ENCODE results near the gene ACYP2.
"Not testable (repeated sequence)": the region's sequence is repeated elsewhere in the genome, so short reads cannot be mapped to it uniquely, and the experiment has no call there.

ACYP2 gene

GRCh38 chr2:54274781-54275242 is 159.4 kb downstream of the ACYP2 start:
- FAIRE-seq, result no peak

DNA sequence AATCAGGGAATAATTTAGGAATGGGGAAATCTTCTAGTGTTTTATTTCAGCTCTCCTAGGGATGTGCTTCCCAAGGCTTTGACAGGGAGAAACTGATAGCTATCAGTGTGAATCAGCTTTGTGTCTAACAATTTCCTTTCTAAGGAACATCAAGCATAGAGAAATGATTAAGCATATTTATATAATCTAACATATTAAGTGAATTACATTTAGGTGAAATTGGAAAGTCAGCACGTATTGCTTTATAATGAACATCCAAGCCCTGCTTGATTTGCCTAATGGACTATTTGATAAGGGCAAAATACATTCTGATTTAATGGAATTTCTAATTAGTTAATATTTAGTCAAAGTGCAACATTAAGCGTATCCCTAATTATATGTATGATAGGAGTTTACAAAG is 160.1 kb downstream of the ACYP2 start:
- FAIRE-seq, result no peak

DNA sequence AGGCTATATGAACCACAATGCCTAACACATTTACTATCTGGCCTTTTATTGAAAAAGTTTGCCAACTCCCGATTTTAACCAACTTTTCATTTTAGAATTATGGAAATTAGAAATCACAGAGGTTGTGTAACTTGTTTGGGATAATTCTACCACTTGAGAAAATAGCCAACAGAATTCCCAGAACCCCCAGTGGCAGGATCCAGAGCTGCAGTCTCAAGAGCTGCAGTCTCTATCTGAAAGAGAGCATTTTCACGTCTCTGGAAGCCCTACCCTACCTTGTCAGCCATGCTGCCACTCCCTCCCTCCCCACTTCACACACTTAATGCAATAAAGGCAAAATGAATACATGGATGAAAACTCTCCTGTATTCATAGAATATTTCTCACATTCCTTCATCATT is 164.0 kb downstream of the ACYP2 start:
- FAIRE-seq, result no peak

- no peak for FAIRE-seq
Measured at GRCh38 chr2:54284826-54285225, 169.4 kb downstream of the ACYP2 start.

- FAIRE-seq, result no peak
Measured at GRCh38 chr2:54285451-54285850, 170.0 kb downstream of the ACYP2 start.

DNA sequence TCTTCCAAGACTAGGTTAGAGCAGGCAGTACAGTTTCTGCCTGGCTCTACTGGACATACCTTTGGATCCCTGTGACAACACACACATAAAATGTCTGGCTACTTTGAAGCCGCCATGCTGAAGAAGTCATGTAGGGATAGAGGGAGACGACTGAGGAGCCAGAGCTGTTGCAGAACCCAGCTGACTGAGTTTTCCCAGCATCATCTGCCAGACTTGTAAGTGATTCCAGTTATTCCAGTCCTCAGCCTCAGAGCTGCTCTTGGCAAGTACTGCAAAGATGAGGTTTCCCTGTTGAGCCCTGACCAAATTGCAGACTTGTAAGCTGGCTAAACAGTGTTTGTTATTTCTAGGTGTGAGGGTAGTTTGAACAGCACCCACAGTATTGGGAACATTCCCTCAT is 172.1 kb downstream of the ACYP2 start:
- no peak for FAIRE-seq

- FAIRE-seq, result no peak
Measured at GRCh38 chr2:54289917-54290316, 174.5 kb downstream of the ACYP2 start.

- no peak for FAIRE-seq
Measured at GRCh38 chr2:54290356-54291025, 175.1 kb downstream of the ACYP2 start.

DNA sequence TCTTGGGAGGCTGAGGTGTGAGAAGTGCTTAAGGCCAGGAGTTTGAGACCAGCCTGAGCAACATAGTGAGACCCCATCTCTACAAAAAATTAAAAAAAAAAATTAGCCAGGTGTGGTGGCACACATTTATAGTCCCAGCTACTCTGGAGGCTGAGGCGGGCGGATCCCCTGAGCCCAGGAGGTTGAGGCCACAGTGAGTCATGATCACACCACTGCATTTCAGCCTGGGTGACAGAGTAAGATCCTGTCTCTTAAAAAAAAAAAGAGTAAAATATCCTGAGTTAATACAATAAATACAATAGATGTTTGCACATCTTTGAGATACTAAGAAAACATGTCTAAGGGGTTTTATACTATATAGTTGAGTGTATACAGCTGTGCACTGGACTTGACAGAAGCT is 179.2 kb downstream of the ACYP2 start:
- not testable (repeated sequence) for FAIRE-seq

DNA sequence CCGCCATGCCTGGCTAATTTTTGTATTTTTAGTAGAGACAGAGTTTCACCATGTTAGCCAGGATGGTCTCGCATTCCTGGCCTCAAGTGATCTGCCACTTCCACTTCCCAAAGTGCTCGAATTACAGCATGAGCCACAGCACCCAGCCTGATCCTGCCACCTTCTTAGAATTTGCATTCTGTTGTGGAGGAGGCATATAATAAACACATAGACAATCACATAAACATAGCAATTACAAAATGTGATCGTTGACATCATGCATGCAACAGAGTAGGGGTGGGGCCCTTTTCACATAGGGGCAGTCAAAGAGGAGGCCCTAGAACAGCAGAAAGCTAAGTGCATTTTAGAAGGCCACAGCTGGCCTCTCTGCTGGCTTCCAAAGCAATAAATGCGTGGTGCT is 180.5 kb downstream of the ACYP2 start:
- no peak for FAIRE-seq

- FAIRE-seq, result no peak
Measured at GRCh38 chr2:54298514-54298913, 183.1 kb downstream of the ACYP2 start.

DNA sequence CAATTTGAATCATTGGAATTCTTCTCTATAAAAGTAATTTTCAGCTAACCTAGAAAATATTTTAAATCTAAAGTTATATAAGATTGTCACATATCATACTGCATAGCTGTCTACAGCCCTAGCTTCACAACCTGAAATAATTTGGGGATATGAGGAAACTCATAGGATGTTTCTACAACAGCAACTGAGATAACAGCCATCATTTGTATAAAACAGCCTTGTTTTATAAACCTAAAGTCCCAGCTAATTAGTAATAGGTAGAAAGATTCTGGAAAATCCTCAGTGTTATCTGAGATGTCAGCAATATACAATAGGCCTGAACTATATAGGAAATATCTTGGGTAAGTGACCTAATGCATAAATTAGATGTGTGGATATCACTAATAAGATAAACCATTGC is 188.2 kb downstream of the ACYP2 start:
- FAIRE-seq, result no peak

DNA sequence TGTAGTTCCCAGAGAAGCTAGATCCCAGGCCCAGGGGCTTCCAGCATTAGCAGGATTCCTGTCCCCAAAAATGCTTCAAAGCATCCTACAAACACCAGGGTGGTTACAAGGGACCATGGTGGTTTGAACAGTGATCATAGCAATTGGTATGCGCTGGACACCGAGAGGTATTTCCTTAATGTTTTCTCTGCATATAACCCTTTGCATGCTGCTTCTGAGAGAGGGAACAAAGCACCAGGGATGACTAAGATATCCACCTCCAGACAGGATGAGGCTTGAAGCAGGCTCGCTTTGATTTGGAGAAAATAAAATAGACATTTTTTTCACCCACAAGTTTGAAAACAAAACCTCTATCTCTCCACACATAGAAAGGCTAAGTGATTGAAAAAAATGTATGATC is 191.1 kb downstream of the ACYP2 start:
- no peak for FAIRE-seq

DNA sequence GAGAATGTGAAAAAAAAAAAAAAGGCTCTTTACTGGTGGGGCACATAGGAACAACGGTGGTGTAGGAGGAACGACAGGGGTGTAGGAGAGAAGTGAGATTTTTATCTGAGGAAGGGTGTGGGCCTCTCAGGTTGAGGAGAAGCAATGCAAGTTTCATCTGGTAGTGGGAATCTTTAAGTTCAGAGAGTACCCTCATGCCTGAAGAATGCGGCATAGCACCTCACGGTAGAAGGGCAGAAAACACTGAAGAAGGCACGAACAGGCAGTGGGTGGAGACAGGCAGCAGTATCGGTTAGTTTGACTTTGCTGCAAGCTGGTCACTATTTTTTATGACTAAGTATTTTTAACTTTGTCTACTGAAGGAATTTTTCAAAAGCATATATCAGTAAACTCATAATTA is 192.8 kb downstream of the ACYP2 start:
- no peak for FAIRE-seq

DNA sequence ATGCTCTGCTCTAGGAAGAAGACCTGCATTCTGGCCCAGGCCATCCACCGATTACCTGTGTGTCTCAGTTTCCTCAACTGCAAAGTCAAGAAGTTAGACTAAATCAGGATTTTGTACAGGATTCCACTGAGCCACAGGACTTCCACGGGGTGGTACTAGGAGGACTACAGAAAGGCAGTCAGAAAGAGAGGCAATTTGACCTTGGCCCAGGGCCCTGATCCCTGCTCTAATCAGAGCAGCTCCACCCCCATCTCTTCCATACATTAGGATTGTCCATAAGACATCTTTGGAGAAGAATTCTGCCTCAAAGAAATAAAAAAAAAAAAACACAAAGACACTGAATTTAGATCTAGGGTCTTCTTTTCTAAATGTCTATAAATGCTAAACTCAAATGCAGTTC is 193.4 kb downstream of the ACYP2 start:
- FAIRE-seq, result no peak

DNA sequence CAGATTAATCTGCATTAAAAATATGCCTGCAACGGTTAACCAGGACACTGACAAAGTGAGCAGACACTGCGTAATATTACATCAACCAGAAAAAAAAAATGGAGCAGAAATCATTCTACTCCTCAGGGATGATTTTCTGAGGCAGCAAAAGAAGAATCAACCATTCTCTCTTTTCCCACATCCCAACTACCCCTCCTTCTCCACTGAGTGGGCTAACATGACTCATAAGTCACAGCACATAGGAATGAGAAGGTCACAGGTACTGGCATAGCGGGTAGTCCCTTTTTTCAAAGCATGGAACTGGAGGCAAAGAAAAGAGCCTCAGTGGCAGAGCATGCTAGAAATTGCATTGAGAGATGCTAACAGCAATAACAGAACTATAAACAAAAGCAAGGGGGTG is 194.9 kb downstream of the ACYP2 start:
- FAIRE-seq, result no peak

- FAIRE-seq, result no peak
Measured at GRCh38 chr2:54310961-54311360, 195.5 kb downstream of the ACYP2 start.

DNA sequence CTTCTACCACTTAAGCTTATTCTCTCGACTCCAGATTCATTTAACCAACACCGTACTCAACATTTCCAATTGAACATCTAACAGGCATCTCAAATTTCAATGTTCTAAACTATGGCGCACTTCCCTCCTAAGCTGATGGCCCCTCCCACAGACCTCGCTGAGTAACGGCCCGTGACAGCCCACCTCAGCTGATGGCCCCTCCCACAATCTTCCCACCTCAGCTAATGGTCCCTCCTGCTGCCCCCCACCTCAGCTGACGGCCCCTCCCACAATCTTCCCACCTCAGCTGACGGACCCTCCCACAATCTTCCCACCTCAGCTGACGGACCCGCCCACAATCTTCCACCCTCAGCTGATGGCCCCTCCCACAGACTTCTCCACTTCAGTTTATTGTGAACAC is 197.7 kb downstream of the ACYP2 start:
- no peak for FAIRE-seq

DNA sequence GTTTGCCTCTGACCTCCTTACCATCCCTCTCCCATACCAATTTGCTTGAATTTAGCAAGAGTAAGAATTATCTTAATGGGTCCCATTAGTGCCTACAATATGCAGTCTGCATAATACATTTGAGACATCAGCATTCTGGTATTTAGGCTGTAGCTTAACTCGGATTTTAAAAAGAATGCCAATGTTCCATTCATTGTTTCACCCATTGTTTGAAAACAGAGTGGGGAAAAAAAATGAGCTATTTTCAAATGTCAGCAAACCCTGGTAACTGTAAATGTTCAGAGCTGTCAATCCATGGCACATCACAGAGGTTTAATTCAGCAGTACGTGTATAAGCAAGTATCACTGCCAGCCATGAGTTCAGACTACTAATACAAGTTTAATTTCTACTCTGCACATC is 202.6 kb downstream of the ACYP2 start:
- FAIRE-seq, result no peak

GRCh38 chr2:54318821-54319220 is 203.4 kb downstream of the ACYP2 start:
- no peak for FAIRE-seq

DNA sequence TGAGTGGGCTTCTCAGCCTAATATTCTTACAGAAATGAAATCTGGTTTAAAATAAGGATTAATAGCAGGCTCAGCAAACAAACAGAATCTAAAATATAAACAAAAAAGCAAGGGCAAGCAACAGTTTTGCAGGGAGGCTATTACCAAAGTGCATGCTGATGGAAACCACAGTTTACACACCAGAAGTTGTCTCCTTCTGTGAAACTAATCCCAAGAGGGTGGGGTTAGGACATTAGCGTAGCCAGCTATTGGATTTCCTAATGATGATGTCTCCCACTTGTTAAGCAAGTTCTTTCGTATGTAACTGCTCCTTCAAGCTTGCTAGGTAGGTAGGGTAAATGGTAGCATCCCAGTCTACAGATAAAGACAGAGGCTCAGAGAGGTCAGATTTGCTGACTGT is 205.6 kb downstream of the ACYP2 start:
- FAIRE-seq, result no peak

DNA sequence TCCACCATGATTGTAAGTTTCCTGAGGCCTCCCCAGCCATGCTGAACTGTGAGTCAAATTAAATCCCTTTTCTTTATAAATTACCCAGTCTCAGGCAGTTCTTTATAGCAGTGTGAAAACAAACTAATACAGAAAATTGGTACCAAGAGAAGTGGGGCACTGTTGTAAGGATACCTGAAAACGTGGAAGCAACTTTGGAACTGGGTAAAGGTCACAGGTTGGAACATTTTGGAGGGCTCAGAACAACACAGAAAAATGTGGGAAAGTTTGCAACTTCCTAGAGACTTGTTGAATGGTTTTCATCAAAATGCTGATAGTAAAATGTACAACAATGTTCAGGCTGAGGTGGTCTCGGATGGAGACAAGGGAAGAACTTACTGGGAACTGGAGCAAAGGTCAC is 209.1 kb downstream of the ACYP2 start:
- not testable (repeated sequence) for FAIRE-seq

GRCh38 chr2:54325148-54325547 is 209.7 kb downstream of the ACYP2 start:
- no peak for FAIRE-seq

DNA sequence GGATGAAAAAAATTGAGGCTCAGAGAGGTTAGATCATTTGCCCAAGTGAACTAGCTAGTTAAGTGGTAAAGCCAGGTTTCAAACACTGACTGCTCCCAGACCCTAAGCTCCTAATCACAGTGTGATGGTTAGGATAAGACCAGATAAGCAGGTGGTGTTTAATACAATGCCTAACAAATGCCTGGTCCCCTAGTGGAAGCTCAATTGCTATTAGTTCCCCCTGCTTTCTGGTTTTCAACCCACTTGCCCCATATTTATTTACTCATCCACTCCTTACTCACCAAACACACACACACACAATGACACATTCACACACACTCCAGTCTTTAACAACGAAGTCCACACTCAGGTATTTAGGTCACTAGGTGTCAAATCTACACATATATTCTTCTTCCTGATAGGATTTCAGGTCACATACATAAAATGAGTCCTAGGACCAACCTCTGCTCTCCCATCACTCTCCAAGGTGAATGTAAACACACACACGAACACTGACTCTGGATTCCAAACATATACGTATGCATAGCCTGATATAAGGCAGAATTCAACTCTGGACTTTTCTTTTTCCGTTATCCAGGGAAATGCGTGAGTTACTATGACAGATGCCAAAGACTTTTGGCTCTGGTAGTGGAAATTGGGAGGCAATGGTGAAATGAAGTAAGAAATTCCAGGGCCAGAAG is 214.2 kb downstream of the ACYP2 start:
- FAIRE-seq, result no peak

Data from colon (tissue), 2 donors.